Superior temporal gyrus (tissue), 1 donor: ENCODE data around the gene RFX2.
"Not testable (repeated sequence)": the region's sequence is repeated elsewhere in the genome, so short reads cannot be mapped to it uniquely, and the experiment has no call there.

Experiments
- DNase-seq: peaks from one replicate; pipeline ENCODE4 v3.0.0-alpha.2; 2016; ENCODE audit errors: extremely low spot score

RFX2 gene

DNA sequence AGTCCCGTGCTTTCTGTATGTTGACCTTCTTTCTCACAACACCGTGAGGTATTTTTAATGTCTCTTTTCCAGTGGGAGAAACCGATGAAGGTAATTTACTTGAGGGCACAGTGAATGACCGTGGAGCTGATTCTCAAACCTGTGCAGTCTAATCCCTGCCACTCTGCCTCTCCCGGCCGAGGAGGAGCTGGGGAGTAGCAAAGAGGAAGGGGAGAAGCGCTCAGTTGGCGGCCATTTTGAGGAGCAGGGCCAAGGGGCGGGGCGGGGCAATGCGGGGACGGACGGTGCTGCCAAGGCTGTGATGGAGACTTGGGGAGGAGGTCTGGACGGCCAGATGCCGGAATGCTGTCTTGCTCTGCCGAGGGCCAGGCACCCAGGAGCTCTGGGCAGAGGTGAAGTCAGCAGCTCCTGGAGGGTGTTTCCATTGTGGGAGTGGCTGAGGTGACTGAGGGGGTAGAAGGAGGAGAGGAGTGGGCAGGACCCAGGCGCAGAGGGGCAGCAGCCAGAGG, 120.0 kb downstream of the RFX2 start:
- no peak for DNase-seq

DNA sequence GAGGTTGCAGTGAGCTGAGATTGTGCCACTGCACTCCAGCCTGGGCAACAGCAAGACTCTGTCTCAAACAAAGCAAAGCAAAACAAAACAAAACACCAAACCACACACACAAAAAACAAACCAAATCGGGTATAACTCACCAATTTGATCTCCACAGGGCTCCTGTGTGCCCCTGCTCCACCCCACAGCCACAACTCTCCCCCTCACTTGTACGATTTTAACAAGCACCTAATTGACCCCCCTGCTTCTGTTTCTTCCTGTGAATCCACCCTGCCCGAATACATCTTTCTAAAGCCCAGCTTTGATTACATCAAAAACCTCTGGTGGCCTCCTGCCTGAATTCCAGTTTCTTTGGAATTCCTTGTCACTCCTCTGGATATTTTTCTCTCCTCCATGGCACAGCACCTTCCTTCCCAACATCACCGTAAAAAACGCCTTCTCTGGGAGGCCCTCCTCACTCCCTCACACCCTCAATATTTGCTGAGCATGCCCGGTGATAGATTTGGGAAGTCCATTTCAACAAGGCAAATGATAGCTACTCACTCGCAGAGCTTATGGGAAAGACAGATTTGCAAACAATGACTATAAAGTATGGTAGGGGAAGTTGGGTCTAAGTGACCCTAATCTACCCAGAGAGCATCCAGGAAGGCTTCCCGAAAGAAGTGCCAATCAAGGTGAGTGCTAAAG, 120.8 kb downstream of the RFX2 start:
- no peak for DNase-seq

DNA sequence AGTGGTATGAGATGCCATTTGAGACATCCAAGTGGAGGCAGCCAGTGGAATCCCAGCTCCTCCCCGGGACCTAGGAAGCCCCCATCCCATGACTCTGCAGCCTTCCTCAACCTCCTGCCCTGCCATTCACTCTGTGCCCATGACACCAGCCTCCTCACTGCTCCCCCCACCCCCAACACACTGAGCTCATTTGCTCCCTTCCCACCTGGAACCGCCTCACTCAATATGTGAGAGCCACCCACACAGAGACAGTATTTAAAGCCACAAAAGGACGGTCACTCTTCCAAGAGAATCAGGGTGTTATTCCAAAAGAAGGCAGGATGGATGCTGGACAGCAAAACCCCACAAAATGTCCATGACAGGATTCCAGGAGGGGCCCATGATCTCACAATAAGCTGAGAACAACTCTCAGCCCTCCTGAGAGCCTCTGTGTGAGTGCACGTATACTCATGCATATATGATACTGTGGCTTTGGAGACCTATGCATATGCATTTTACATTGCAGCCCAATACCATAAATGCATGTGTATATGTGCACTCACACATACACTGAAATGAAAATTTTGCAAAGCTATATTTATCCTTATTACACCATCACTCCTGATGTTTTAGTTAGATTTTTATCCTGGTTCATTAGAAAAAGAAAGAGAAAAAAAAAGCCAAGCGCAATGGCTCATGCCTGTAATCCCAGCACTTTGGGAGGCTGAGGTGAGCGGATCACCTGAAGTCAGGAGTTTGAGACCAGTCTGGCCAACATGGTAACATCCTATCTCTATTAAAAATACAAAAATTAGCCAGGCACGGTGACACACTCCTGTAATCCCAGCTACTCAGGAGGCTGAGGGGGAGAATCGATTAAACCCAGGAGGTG, 121.5 kb downstream of the RFX2 start:
- peak; percentile 22 for DNase-seq

DNA sequence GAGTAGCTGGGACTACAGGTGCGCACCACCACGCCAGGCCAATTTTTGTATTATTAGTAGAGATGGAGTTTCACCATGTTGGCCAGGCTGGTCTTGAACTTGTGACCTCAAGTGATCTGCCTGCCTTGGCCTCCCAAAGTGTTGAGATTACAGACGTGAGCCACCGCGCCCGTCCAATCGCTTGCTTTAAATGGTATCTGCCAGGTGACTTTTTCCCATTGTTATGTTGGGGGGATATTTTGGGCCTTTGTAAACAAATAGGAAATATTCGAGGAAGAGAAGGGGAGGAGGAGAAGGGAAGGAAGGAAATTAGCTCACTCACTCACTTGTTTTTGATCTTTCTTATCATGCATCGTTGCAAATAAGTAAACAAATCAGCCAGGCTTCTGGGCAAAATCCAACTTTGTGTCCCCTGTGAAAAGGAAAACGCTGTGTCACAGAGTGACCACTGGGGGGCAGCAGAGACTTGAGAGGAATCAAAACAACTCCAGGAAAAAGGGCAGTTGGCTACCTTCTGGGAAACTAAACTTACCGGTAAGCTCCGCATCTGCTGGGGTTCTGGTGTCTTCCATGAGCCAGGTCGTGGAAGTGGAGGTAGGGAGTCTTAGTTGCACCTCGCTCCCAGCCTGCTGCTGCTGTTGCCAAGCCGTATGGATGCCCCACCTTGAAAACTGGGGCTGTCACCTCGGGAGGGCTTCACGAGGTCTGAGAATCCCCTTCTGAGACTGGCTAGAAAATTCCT, 123.1 kb downstream of the RFX2 start:
- peak; percentile 94 for DNase-seq

DNA sequence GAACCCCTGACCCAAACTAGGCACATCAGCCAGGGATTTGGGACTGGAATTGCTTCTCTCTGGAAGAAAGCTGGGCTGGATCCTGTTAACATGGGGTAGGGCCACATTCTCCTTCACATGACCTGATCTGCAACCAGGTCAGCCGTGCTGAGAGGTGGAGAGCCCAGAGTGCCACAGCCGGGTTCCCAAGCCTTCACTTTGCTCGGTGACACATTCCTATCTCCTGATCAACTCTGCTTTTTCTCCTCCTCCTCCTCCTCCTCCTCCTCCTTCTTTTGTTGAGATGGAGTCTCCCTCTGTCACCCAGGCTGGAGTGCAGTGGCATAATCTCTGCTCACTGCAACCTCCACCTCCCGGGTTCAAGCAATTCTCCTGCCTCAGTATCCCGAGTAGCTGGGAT, 124.5 kb downstream of the RFX2 start:
- not testable (repeated sequence) for DNase-seq

DNA sequence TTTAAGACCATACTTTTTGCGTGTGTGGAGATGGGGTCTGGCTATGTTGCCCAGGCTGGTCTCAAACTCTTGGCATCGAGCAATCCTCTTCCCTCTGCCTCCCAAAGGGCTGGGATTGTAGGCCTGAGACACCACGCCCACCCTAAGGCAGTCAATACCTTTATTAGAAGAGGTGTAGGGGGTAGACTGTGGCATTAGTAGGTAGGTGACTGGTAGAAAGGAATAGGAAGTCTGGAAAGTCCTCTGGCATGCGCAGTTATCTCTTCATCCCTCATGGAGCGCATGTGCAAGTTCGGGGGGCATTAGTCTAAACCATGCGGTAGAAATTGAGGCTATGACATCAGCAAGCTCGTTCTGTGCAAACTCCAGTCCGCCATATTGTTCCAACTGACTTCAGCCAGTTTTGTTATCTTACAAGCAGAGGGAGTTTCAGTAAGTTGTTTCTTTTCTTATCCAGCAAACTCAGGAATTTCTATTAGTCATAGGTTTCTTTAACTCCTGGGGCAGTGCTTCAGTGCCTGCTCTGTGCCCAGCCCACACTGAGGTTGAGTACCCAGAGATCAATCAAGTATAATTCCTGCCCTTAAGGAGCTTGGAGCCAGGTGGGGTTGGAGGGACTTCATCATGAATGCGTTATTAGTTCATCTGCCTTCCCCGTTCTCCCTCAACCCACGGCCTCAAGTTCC, 125.1 kb downstream of the RFX2 start:
- DNase-seq, result no peak

DNA sequence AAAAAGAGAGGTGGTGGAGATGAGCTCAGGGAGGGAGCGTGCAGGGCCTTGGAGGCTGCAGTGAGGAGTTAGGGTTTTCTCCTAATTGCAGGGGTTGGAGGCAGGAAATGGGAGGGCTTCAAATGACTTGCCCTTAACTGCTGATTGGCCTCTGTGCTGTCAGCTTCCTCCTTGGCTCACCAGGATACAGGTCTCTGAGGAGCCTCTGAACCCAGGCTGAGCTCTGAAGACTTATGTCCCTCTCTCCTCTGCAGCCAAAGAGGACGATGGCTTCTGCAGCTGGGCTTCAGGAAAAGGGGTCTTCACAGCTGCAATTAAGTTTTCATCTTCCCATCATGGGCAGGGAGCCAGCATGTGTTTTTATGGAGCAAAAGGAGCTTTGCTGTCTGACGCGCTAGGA, 125.7 kb downstream of the RFX2 start:
- DNase-seq, result no peak

DNA sequence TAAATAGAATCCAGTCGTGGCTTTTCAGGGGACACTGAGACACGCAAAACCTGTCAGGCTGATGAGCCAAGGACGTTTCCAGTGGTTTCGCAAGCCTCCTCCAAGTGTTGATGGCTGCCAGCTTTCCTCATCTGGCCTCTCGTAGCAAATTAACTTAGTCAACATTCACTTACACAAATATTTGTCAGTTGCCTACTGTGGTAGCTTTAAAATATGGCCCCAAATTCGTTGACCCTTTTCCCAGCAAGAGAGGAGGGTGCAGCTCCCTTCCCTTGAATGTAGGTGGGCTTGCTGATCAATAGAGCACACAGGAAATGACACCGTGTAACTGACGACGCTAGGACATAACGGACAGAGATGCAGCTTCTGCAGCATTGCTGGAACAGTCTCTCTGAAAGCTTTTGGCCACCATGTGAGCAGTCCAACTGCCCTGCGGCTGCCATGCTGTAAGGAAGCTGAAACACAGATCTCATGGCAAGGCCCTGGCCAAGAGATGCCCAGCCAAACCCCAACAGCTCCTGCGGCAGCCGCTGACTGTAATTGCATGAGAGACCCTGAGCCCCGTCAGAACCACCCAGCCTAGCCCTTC, 126.8 kb downstream of the RFX2 start:
- DNase-seq, result no peak

DNA sequence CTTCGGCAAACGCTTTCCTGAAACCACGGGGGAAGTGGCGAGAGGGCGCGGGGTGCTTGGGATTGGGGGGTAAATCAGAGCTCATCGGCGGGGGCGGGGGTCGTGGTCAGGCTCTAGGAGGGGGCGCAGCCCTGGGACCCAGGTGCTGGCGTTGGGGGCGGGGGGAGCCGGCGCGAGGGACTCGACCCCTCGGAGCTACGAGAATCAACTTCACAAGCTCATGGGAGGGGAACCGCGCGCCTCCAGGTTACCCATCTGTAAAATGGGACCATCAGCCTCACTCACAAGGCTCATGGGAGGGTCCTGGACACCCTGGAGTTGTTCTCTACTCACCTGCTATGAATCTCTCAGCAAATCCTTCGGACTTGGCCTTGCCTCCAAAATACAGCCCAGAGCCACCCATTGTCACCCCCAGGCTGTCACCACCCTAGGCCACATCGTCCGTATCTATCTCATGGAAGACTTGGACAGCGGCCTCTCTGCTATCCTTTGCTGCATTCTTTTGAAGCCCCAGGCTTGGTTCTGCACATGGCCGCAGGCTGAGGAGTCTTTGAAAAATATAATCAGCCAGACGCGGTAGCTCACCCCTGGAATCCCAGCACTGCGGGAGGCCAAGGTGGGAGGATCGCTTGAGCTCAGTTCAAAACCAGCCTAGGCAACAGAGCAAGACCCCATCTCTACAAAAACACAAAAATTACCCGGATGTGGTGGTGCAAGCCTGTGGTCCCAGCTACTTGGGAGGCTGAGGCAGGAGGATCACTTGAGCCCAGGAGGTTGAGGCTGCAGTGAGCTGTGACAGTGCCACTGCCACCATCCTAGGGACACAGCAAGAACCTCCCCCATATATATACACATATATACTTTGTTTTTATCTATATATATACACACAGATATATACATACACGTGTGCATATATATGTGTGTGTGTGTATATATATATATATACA, 131.4 kb downstream of the RFX2 start:
- DNase-seq, result no peak

DNA sequence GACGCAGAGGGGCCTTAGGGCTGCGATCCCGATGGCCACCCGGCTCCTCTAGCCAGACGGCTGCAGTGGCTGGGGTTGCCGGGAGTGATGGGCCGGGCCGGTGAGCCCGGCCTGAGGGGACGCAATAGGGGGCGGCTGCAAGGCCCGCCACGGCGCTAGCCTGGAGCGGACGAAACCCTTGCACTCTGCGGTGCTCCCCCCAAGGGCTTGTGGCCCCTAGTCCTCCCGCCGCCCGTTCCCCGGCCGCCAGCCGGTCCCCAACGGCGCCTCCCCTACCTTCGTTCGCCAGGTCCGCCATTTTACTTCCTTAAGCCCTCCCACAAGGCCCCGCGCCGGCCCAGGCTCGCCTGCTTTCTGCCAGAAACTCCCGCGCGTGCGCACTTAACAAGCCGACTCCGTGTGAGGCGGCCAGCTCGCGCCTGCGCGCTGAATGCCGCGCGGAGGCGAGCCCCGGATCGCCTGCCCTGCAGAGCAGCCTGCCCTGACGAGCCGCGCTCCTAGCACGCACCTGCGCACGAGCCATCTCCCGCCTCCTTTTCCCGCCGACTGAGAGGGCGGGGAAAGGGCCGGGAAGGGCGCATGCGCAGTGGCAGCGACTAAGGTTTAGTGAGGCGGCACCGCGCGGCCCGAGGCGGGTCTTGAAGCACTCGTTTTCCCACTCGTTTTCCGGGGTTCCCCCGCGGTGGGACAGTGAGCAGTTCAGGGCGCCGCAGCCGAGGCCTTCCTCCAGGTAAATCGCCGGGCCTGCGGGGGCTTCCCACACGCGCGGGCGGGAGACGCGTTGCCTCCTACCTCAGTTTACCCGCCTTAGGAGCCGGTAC, 132.3 kb downstream of the RFX2 start, which contains the start of gene RANBP3:
Gene RANBP3 (minus strand): TSS at position 356 of the 821 bp plus-strand sequence. CDS start 58 bp downstream, at position 298.
- peak; percentile 98 for DNase-seq

DNA sequence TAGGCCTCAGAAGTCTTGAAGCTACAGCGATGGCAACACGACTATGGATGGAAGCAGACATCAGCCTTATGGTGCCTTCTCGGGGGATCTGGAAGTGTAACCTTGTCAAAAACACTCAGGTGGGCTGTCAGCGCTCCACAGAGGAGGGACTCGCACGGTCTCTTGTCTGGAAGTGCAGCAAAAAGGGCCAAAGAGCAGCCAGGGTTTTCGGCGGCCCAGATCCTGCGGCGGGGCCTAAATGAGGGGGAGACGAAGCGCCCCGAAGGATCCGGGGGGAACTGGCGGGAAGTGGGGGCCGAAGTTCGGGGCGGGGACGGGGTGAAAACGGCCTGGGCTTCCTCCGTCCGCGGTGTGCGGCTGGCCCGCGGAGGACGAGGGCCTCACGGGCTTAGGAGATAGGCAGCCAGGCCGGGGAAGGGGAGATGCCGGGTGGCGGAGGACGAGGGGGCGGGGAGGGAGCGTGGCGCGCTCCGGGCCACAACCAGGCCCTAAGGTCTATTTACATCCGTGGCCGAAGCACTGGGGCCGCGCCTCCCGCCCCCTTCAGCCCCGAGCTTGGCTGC, 133.0 kb downstream of the RFX2 start:
- DNase-seq, result no peak

DNA sequence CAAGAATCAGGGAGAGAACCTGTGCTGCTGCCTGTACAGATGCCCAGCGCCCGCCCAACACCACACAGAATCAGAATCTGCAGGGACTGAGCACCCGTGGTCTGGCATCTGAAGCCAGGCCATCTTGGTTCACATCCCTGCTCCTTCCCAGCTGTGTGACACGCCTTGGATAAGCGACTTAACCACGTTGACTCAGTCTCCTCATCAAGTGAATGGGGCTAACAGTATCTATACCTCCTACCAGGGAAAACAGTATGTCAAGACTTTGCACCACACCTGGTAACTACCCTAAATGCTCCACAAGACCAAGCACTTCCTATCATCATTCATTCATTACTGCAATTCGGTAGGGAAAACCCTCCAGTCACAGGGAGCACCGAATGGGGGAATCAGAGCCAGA, 133.5 kb downstream of the RFX2 start:
- DNase-seq, result no peak

DNA sequence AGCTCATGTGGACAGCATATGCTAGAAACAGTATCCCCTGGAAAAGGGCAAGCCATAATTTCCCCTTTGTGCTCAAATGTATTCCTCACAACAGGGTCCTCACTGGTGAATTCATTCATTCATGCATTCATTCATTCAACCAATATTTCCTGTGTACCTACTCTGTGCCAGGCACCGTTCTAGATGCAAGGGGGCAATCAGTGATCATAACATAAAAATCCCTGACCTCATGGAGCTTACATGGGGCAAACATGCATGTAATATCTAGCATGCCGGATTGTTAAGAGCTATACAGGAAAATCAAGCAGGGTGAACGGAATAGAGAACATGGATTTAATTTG, 134.9 kb downstream of the RFX2 start:
- DNase-seq, result no peak

DNA sequence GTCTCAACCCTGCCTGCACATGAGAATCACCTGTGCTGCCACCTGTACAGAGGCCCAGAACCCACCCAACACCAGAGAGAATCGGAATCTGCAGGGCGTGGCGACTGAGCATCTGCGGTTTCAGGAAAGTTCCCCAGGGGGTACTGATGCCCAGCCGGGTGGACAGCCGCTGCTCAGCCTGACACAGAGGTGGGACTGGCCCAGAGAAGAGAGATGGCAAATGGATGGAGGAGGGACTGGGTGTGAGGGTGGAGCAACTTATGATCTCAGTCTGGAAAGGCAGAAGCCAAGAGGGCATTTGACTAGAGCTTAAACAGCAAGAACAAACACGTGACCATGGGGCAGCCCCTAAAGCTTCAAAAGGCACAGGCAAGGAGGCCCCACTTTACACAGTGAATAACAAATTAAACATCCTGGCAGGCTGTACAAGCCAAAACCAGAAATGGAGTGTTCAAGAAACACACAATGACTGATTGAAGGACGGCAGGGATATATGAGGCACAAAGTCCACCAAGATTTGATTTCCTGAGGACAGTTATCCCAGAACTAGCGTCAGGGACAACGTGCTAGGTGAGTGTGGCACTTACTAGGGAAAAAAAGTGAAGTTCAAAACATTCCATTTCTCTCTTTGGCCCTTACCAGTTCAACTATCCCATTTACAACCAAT, 135.4 kb downstream of the RFX2 start:
- no peak for DNase-seq

DNA sequence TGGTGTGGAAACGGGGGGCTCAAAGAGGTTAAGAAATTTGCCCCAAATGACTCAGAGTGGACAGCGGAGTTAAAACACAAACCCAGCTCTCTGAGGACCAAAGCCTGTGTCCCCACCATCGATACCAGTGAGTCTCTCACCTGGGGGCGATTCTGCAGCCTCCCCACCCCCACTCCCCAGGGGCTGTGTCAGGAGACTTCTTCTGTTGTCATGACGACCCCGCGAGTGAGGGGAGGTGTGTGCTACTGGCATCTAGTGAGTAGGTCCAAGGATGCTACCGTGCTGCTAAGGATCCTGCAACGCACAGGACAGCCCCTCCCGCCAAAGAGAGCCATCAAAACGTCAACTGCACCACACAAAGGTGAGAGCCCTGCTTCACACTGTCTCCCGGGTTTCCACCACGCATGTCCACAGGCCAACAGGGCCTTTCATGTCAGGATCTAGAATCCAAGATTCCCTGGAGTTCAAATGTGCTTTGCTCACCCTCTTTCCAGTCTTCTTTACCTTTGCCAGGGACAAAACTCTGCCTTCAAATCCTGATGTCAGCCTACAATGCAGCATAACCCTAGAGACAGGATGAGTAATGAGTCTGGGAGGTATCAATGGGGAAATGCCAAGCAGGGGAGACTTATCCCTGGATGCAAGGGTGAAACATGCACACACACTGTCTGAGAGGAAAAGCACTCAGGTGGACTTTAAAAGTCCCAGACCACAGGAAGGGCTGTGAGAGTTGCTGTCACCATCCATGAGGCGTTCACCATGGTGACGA, 136.2 kb downstream of the RFX2 start:
- no peak for DNase-seq

DNA sequence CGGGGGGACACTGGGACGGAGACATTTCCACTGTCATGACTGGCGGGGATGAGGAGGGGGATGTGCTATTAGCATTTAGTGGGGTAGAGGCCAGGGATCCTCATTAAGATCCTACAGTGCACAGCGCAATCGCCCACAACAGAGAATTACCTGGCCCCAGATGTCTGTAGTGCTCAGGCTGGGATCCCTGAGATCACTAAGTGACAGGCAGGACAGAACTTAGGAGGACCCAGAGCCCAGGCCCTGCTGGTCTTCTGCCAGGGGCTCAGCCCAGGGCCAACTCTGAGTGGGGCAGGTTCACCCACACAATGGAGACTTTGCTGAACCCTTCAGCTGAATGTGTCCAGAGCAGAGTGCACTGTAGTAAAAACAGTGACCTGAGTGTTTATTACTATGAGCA, 136.9 kb downstream of the RFX2 start:
- DNase-seq, result no peak

DNA sequence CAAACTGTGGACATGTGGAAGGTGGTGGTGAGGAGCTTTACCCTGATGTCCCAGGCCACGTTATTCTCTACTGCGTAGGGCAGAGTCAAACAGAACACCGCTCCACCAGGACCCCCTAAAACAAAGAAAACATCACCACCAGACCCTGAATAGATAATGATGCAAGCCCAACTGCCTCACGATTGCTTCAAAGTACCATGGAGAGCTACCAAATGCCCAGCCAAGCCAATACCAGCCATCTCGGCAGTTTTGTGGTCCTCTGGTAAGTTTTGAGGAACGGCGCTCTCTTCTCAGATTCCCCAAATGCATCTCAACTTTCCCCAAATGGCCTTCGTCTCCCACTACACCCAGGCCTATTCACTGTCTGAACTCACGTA, 138.0 kb downstream of the RFX2 start:
- no peak for DNase-seq
